Activated T-helper 17 cell treated with anti-CD3 and anti-CD28 coated beads, Interleukin-2, amount 50 U/mL, for 72 hours (primary cell): ENCODE measurements around the gene MTRF1. TPM values are rescaled to one million over a fixed set of nuclear protein-coding genes. Genes with fewer than 3 reads are reported as not detected.

Experiments used
- ATAC-seq: fragments of 150-1000 bp; cut with Tn5 transposase; replicated peaks from 2 replicates; pipeline ENCODE4 v1.10.0; 2021; ENCODE audit warnings: mild to moderate bottlenecking, moderate library complexity
- H3K27ac Mint-ChIP-seq: one replicate; pipeline ENCODE4 v1.8.0; 2022; ENCODE audit warnings: mixed read lengths
- H3K27me3 Mint-ChIP-seq: one replicate; pipeline ENCODE4 v1.8.0; 2022; ENCODE audit warnings: mixed read lengths
- H3K36me3 Mint-ChIP-seq: one replicate; pipeline ENCODE4 v1.8.0; 2022; ENCODE audit warnings: low read depth, mild to moderate bottlenecking, mixed read lengths
- H3K4me1 Mint-ChIP-seq: one replicate; pipeline ENCODE4 v1.8.0; 2022; ENCODE audit warnings: mixed read lengths
- H3K4me3 Mint-ChIP-seq: one replicate; pipeline ENCODE4 v1.8.0; 2022; ENCODE audit warnings: mild to moderate bottlenecking, mixed read lengths
- H3K9me3 Mint-ChIP-seq: one replicate; pipeline ENCODE4 v1.8.0; 2022; ENCODE audit warnings: mixed read lengths
- total RNA-seq, 2 donors: library from RNA; stranded (reverse); gene quantifications; one replicate each; pipeline ENCODE4 v1.2.3, GENCODE V29; 2022

MTRF1 gene
- total RNA-seq = 10 to 100 TPM; 32.5 to 39.4 TPM

GRCh38 chr13:41263261-41263971 lies at the start of gene MTRF1:
Gene MTRF1 (minus strand): TSS chr13:41263576. CDS start chr13:41260907, 2,669 bp downstream.
- Mint-ChIP-seq H3K36me3 (peaks cover 48% of the 10 kb centered on the region), H3K27ac (peak within 1 kb of the TSS; percentile 98), H3K9me3 (peaks cover 2% of the 10 kb centered on the region), H3K27me3 (no peaks in the 10 kb centered on the region), H3K4me3 (peak within 1 kb of the TSS; percentile 99), H3K4me1 (peaks cover 5% of the 10 kb centered on the region)
- peak; percentile 95 for ATAC-seq

GRCh38 chr13:41313117-41313516 lies 49.7 kb upstream of the MTRF1 start:
- H3K4me1 Mint-ChIP-seq = peaks cover 20% of the 10 kb centered on the region
- H3K27me3 Mint-ChIP-seq = no peaks in the 10 kb centered on the region
- H3K36me3 Mint-ChIP-seq = peaks cover 29% of the 10 kb centered on the region
- H3K9me3 Mint-ChIP-seq = no peaks in the 10 kb centered on the region
- no peak for ATAC-seq
- no peak overlapping the region for H3K27ac Mint-ChIP-seq
- peak overlapping the region; percentile 98 for H3K4me3 Mint-ChIP-seq

GRCh38 chr13:41312176-41312500 lies 48.8 kb upstream of the MTRF1 start:
- Mint-ChIP-seq H3K4me1 (peaks cover 18% of the 10 kb centered on the region), H3K27me3 (no peaks in the 10 kb centered on the region), H3K4me3 (peak overlapping the region; percentile 98), H3K9me3 (no peaks in the 10 kb centered on the region), H3K36me3 (peaks cover 19% of the 10 kb centered on the region), H3K27ac (peak overlapping the region; percentile 93)
- ATAC-seq = no peak

GRCh38 chr13:41311406-41312175 lies 48.2 kb upstream of the MTRF1 start:
- Mint-ChIP-seq H3K27me3 (no peaks in the 10 kb centered on the region), H3K4me3 (peak overlapping the region; percentile 98), H3K4me1 (peaks cover 14% of the 10 kb centered on the region), H3K27ac (peak overlapping the region; percentile 93), H3K9me3 (no peaks in the 10 kb centered on the region), H3K36me3 (peaks cover 13% of the 10 kb centered on the region)
- ATAC-seq = peak; percentile 57

- Mint-ChIP-seq H3K36me3 (peaks cover 12% of the 10 kb centered on the region), H3K4me1 (peaks cover 14% of the 10 kb centered on the region), H3K9me3 (no peaks in the 10 kb centered on the region), H3K4me3 (peak within 1 kb of the TSS; percentile 98), H3K27me3 (no peaks in the 10 kb centered on the region), H3K27ac (peak within 1 kb of the TSS; percentile 93)
- peak; percentile 89 for ATAC-seq
Measured at GRCh38 chr13:41310963-41311405, 47.6 kb upstream of the MTRF1 start, which contains the start of gene NAA16. Gene NAA16 (plus strand): TSS chr13:41311267. CDS start chr13:41311529, 262 bp downstream.

GRCh38 chr13:41307884-41308640 lies 44.7 kb upstream of the MTRF1 start:
- no peak for ATAC-seq
- peaks cover 12% of the 10 kb centered on the region for H3K36me3 Mint-ChIP-seq
- H3K27me3 Mint-ChIP-seq = peaks cover 4% of the 10 kb centered on the region
- no peak overlapping the region for H3K27ac Mint-ChIP-seq
- H3K4me3 Mint-ChIP-seq = no peak overlapping the region
- H3K4me1 Mint-ChIP-seq = peaks cover 5% of the 10 kb centered on the region
- no peaks in the 10 kb centered on the region for H3K9me3 Mint-ChIP-seq

- peaks cover 5% of the 10 kb centered on the region for H3K4me1 Mint-ChIP-seq
- no peaks in the 10 kb centered on the region for H3K9me3 Mint-ChIP-seq
- ATAC-seq = no peak
- peaks cover 6% of the 10 kb centered on the region for H3K36me3 Mint-ChIP-seq
- H3K4me3 Mint-ChIP-seq = no peak overlapping the region
- H3K27me3 Mint-ChIP-seq = peaks cover 4% of the 10 kb centered on the region
- no peak overlapping the region for H3K27ac Mint-ChIP-seq
Measured at GRCh38 chr13:41306271-41307145, 43.1 kb upstream of the MTRF1 start.

- ATAC-seq = no peak
- Mint-ChIP-seq H3K27me3 (peaks cover 4% of the 10 kb centered on the region), H3K27ac (no peak overlapping the region), H3K4me1 (no peaks in the 10 kb centered on the region), H3K4me3 (no peak overlapping the region), H3K9me3 (no peaks in the 10 kb centered on the region), H3K36me3 (no peaks in the 10 kb centered on the region)
Measured at GRCh38 chr13:41304551-41304950, 41.2 kb upstream of the MTRF1 start.

GRCh38 chr13:41302743-41303142 lies 39.4 kb upstream of the MTRF1 start:
- no peak overlapping the region for H3K4me3 Mint-ChIP-seq
- no peak for ATAC-seq

GRCh38 chr13:41299316-41300094 lies 36.1 kb upstream of the MTRF1 start:
- Mint-ChIP-seq H3K36me3 (no peaks in the 10 kb centered on the region), H3K4me3 (no peak overlapping the region), H3K27ac (no peak overlapping the region), H3K4me1 (no peaks in the 10 kb centered on the region), H3K27me3 (peaks cover 3% of the 10 kb centered on the region), H3K9me3 (no peaks in the 10 kb centered on the region)
- no peak for ATAC-seq

More at GRCh38 chr13:41302743-41303142, 39.4 kb upstream of the MTRF1 start:
- Mint-ChIP-seq H3K36me3 (no peaks in the 10 kb centered on the region), H3K9me3 (no peaks in the 10 kb centered on the region), H3K4me1 (no peaks in the 10 kb centered on the region), H3K27ac (no peak overlapping the region), H3K27me3 (peaks cover 7% of the 10 kb centered on the region)

- Mint-ChIP-seq H3K4me3 (no peak overlapping the region), H3K27ac (no peak overlapping the region), H3K9me3 (no peaks in the 10 kb centered on the region), H3K36me3 (no peaks in the 10 kb centered on the region), H3K27me3 (peaks cover 3% of the 10 kb centered on the region), H3K4me1 (no peaks in the 10 kb centered on the region)
- ATAC-seq = no peak
Measured at GRCh38 chr13:41296879-41297646, 33.7 kb upstream of the MTRF1 start.

- Mint-ChIP-seq H3K36me3 (no peaks in the 10 kb centered on the region), H3K27me3 (peaks cover 3% of the 10 kb centered on the region), H3K9me3 (no peaks in the 10 kb centered on the region), H3K4me1 (no peaks in the 10 kb centered on the region), H3K27ac (no peak overlapping the region), H3K4me3 (no peak overlapping the region)
- ATAC-seq = no peak
Measured at GRCh38 chr13:41295973-41296372, 32.6 kb upstream of the MTRF1 start.
